ENCODE results near the gene GAMT.

GRCh38 chr19:1422943-1423342 lies 21.6 kb upstream of the GAMT start:
- TF ChIP-seq SUZ12 (IDR thresholded peaks at IDR 0.05; ENCODE audit: extremely low read depth, insufficient read depth, insufficient read length): no peak
- TF ChIP-seq YY1 (IDR thresholded peaks at IDR 0.05; ENCODE audit: insufficient read depth, insufficient read length): no peak
- TF ChIP-seq ZNF274 (IDR thresholded peaks at IDR 0.05; ENCODE audit: low read depth, low read length): no peak

Measured in NT2/D1 (cell line).